RWPE1 (cell line): ENCODE results near the gene TNS1.

ENCODE experiments used
- CTCF ChIA-PET: fragments of 350-600 bp; sonication (Branson Sonifier 250); formaldehyde crosslinking; extraction: SDS; loops from one replicate; lab custom pipeline; 2021; lab: Yijun Ruan, JAX
- POLR2A ChIA-PET: fragments of 400-600 bp; formaldehyde crosslinking; extraction: SDS; loops from one replicate; lab custom pipeline; 2020; ENCODE audit warnings: antibody characterized with exemption; ENCODE audit not compliant: low non-redundant PET; lab: Yijun Ruan, JAX
- DNase-seq: peaks from one replicate; pipeline ENCODE4 v3.0.0; 2012; ENCODE audit warnings: low spot score
- H3K27ac ChIP-seq: fragments of 450-650 bp; 2 replicates; pipeline ENCODE4 v1.5.1; 2017
- CTCF ChIP-seq: fragments of 450-650 bp; conservative IDR thresholded peaks from 2 replicates; pipeline ENCODE4 v1.5.1; 2017; ENCODE audit warnings: low read depth, mild to moderate bottlenecking

The TNS1 gene

GRCh38 chr2:217889656-217890055 is 113.1 kb downstream of the TNS1 start:
- TF ChIP-seq CTCF, result no peak
- CTCF ChIA-PET, result no interaction called here
- no peak overlapping the region for H3K27ac ChIP-seq

GRCh38 chr2:217887841-217888701 is 114.7 kb downstream of the TNS1 start:
- CTCF ChIA-PET, result interaction anchor here (0.6 to 4.3 kb wide), 3 partner anchors 14 to 102 kb away, joined by 3 to 28 read pairs (median 27); no protein-coding TSS in a partner anchor
- no peak overlapping the region for H3K27ac ChIP-seq
- no peak for TF ChIP-seq CTCF
- no peak for DNase-seq
- POLR2A ChIA-PET, result no interaction called here

More at GRCh38 chr2:217889656-217890055, 113.1 kb downstream of the TNS1 start:
- POLR2A ChIA-PET, result no interaction called here
- DNase-seq, result no peak

- H3K27ac ChIP-seq, result peak overlapping the region; percentile 13; the same call in 1 of the 2 replicates
- peak; percentile 73 for TF ChIP-seq CTCF
- POLR2A ChIA-PET, result no interaction called here
- peak; percentile 82 for DNase-seq
- CTCF ChIA-PET, result interaction anchor here (0.6 to 4.3 kb wide), 14 partner anchors 22 to 263 kb away, joined by 3 to 28 read pairs (median 4); no protein-coding TSS in a partner anchor
These were observed 116.0 kb downstream of the TNS1 start for GRCh38 chr2:217886720-217887309.

GRCh38 chr2:217886091-217886490 is 116.7 kb downstream of the TNS1 start:
- no peak for TF ChIP-seq CTCF
- POLR2A ChIA-PET, result no interaction called here
- CTCF ChIA-PET, result interaction anchor here (0.6 to 4.3 kb wide), 11 partner anchors 23 to 264 kb away, joined by 3 to 28 read pairs (median 4); no protein-coding TSS in a partner anchor
- no peak for DNase-seq
- H3K27ac ChIP-seq, result no peak overlapping the region

GRCh38 chr2:217884985-217885384 is 117.8 kb downstream of the TNS1 start:
- ChIA-PET CTCF (interaction anchor here (0.7 to 4.3 kb wide), 2 partner anchors 15 to 99 kb away, joined by 4 to 28 read pairs; no protein-coding TSS in a partner anchor), POLR2A (no interaction called here)
- DNase-seq, result no peak
- TF ChIP-seq CTCF, result no peak
- no peak overlapping the region for H3K27ac ChIP-seq

- CTCF ChIA-PET, result interaction anchor here (0.5 to 1.3 kb wide), 6 partner anchors 17 to 1834 kb away, joined by 3 to 5 read pairs (median 3); no protein-coding TSS in a partner anchor
- TF ChIP-seq CTCF, result no peak
- POLR2A ChIA-PET, result no interaction called here
- DNase-seq, result no peak
- no peak overlapping the region for H3K27ac ChIP-seq
These were observed 121.9 kb downstream of the TNS1 start for GRCh38 chr2:217880891-217881290.
